Progenitor cell of endocrine pancreas (in vitro differentiated cells): Measurements from ENCODE around the gene KRTCAP2. TPM values are rescaled to one million over a fixed set of nuclear protein-coding genes. Genes with fewer than 3 reads are reported as not detected.

Experiments used
- DNase-seq: peaks from one replicate; pipeline ENCODE4 v3.0.0; 2021; ENCODE audit warnings: low spot score; ENCODE audit not compliant: unreplicated experiment
- H3K27ac Mint-ChIP-seq: 2 replicates; pipeline ENCODE4 v1.8.0; 2021; ENCODE audit warnings: mild to moderate bottlenecking, moderate library complexity, mixed read lengths
- H3K27me3 Mint-ChIP-seq: 2 replicates; pipeline ENCODE4 v1.8.0; 2021; ENCODE audit warnings: mixed read lengths
- H3K36me3 Mint-ChIP-seq: 2 replicates; pipeline ENCODE4 v1.8.0; 2022; ENCODE audit warnings: mixed read lengths; ENCODE audit not compliant: insufficient read depth
- H3K4me1 Mint-ChIP-seq: 2 replicates; pipeline ENCODE4 v1.8.0; 2021; ENCODE audit warnings: low read depth, mixed read lengths
- H3K4me3 Mint-ChIP-seq: 2 replicates; pipeline ENCODE4 v1.8.0; 2021; ENCODE audit warnings: low read depth, mild to moderate bottlenecking, moderate library complexity, mixed read lengths
- H3K9me3 Mint-ChIP-seq: 2 replicates; pipeline ENCODE4 v1.8.0; 2021; ENCODE audit warnings: low read depth, mixed read lengths
- CTCF ChIP-seq: fragments of 200-600 bp; sonication (generic); IDR thresholded peaks from one replicate; pipeline ENCODE4 v1.5.0; 2021; ENCODE audit warnings: antibody characterized with exemption, mild to moderate bottlenecking; ENCODE audit not compliant: unreplicated experiment
- total RNA-seq: library from RNA; stranded (reverse); gene quantifications from 2 replicates; pipeline ENCODE4 v1.2.1, GENCODE V29; 2021

Gene KRTCAP2
- total RNA-seq, 1 donor from 2014 or later, result 146 TPM

DNA sequence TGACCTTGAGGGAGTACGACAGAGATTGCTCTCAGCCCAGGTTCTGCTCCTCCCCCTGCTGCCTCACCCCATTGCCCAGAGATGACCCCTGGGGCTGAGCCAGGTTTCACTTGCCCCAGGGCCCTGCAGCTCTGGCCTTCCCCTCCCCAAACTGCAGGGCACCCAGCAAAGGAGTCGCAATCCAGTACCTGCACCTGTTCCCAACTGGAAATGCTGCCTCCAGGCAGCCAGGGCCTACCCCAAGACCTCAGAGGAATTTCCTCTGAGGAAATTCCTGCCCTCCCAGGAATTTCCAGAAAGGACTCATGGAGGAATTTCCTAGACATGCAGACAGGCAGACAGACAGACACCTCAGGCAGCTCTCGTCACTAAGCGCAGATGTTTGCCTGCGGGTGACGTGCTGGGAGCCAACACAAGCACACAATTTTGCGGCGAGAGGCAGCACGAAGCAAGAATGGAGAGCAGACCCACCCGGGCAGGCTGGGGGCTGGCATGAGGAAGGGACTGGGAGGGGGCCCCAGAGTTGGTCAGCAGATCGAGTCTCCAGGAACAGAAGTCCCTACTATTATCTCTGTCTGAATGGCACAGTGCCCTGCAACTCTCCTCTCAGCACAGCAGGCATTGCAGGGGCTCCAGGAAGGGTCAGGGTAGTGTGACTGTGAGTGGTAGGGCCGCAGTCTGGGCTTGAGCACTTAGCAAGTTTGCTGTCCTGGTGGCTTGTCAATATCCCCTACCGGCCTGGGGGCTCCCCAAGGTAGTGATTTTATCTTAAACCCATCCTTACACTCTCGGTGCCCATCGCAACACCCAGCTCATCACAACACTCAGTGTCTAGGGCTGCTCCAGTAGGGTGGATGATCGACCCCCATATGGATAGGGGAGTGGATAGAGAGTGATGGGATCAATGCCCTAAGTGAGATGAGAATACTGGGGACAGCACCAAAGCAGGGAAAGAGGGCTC, 48.3 kb downstream of the KRTCAP2 start:
- DNase-seq, result no peak
- no peak for TF ChIP-seq CTCF
- H3K27me3 Mint-ChIP-seq, result peaks cover 52% of the 10 kb centered on the region
- peaks cover 28% of the 10 kb centered on the region for H3K4me1 Mint-ChIP-seq
- no peak overlapping the region for H3K4me3 Mint-ChIP-seq
- no peaks in the 10 kb centered on the region for H3K9me3 Mint-ChIP-seq
- no peak overlapping the region for H3K27ac Mint-ChIP-seq
- no peaks in the 10 kb centered on the region for H3K36me3 Mint-ChIP-seq

GRCh38 chr1:155123801-155124200, 49.3 kb downstream of the KRTCAP2 start:
- no peak for DNase-seq
- Mint-ChIP-seq H3K4me3 (no peak overlapping the region), H3K36me3 (no peaks in the 10 kb centered on the region), H3K27ac (no peak overlapping the region), H3K27me3 (peaks cover 56% of the 10 kb centered on the region), H3K9me3 (no peaks in the 10 kb centered on the region), H3K4me1 (peaks cover 20% of the 10 kb centered on the region)
- no peak for TF ChIP-seq CTCF

- no peak overlapping the region for H3K4me3 Mint-ChIP-seq
- H3K27ac Mint-ChIP-seq, result no peak overlapping the region
- DNase-seq, result no peak
- H3K36me3 Mint-ChIP-seq, result no peaks in the 10 kb centered on the region
- TF ChIP-seq CTCF, result no peak
- no peaks in the 10 kb centered on the region for H3K9me3 Mint-ChIP-seq
- peaks cover 10% of the 10 kb centered on the region for H3K4me1 Mint-ChIP-seq
- peaks cover 55% of the 10 kb centered on the region for H3K27me3 Mint-ChIP-seq
Measured at GRCh38 chr1:155122308-155122707, 50.8 kb downstream of the KRTCAP2 start.

DNA sequence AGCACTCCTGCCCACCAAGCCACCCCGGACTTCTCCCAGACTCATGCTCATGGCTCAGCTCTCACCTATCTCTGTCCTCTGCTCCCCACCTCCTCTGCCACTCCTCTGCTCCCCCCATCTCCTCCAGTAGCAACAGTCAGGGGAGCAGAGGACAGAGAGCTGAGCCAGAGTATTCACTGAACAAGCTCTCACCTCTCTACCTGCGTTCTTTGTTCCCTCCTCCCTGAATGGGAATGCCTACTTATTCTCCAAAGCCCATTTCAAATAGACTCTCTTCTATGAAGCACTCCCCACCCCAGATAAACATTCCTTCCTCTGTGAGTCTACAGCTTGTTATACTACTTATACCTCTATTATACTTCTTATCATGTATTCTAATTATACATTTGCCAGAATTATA, 51.9 kb downstream of the KRTCAP2 start:
- no peak for TF ChIP-seq CTCF
- Mint-ChIP-seq H3K4me1 (peaks cover 3% of the 10 kb centered on the region), H3K4me3 (no peak overlapping the region), H3K36me3 (no peaks in the 10 kb centered on the region), H3K9me3 (no peaks in the 10 kb centered on the region), H3K27ac (no peak overlapping the region), H3K27me3 (peaks cover 56% of the 10 kb centered on the region)
- no peak for DNase-seq

DNA sequence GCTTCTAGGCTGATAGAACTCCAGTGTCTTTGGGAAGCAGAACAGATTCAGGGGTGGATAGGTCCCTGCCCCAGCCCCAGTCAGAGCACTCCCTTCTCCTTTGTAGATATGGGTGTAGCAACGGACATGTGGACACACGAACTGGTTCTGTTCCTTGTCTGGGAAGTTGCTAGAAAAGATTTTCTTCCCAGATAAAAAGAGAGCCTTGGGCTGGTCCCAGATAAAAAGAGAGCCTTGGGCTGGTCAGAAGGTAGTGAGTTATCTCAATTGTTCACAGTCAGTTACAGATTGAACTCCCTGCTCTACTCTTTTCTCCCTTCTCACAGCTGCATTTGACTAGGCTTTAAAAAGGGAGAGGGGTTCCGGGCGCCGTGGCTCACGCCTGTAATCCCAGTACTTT, 52.9 kb downstream of the KRTCAP2 start:
- Mint-ChIP-seq H3K36me3 (no peaks in the 10 kb centered on the region), H3K4me1 (no peaks in the 10 kb centered on the region), H3K4me3 (no peak overlapping the region), H3K9me3 (no peaks in the 10 kb centered on the region), H3K27me3 (peaks cover 50% of the 10 kb centered on the region), H3K27ac (no peak overlapping the region)
- no peak for TF ChIP-seq CTCF
- DNase-seq, result no peak

Other genes starting within 250 kb of the KRTCAP2 start
- 26.3 and 26.9 TPM in 2 replicates for gene PMVK, start 236.6 kb downstream of the KRTCAP2 start, total RNA-seq
- gene PBXIP1, start 217.2 kb downstream of the KRTCAP2 start, total RNA-seq, result 69.1 and 69.5 TPM in 2 replicates
- gene PYGO2, start 211.5 kb downstream of the KRTCAP2 start, total RNA-seq, result 49.1 and 52.7 TPM in 2 replicates
- gene SHC1, start 202.6 kb downstream of the KRTCAP2 start, total RNA-seq, result 43.3 and 54.7 TPM in 2 replicates
- gene CKS1B, start 198.6 kb downstream of the KRTCAP2 start, total RNA-seq, result 78.7 and 85.8 TPM in 2 replicates
- gene FLAD1, start 190.0 kb downstream of the KRTCAP2 start, total RNA-seq, result 53.7 and 55.9 TPM in 2 replicates
- gene LENEP, start 179.7 kb downstream of the KRTCAP2 start, total RNA-seq, result 0.84 TPM in 2 replicates
- 28.9 and 29.9 TPM in 2 replicates for gene ZBTB7B, start 170.5 kb downstream of the KRTCAP2 start, total RNA-seq
- 2.2 TPM in 2 replicates for gene DCST2, start 139.5 kb downstream of the KRTCAP2 start, total RNA-seq
- not detected in 2 replicates for gene DCST1, start 139.5 kb downstream of the KRTCAP2 start, total RNA-seq
- gene ADAM15, start 122.0 kb downstream of the KRTCAP2 start, total RNA-seq, result 20.9 and 22.1 TPM in 2 replicates
- 45.5 and 46.8 TPM in 2 replicates for gene EFNA4, start 109.6 kb downstream of the KRTCAP2 start, total RNA-seq
- 9.0 and 10.5 TPM in 2 replicates for gene EFNA3, start 94.5 kb downstream of the KRTCAP2 start, total RNA-seq
- 22.1 and 22.2 TPM in 2 replicates for gene EFNA1, start 45.4 kb downstream of the KRTCAP2 start, total RNA-seq
- 33.3 and 35.5 TPM in 2 replicates for gene SLC50A1, start 37.5 kb downstream of the KRTCAP2 start, total RNA-seq
- 45.6 and 49.3 TPM in 2 replicates for gene DPM3, start 32.8 kb downstream of the KRTCAP2 start, total RNA-seq
- 21.1 and 25.7 TPM in 2 replicates for gene TRIM46, start 545 bp upstream of the KRTCAP2 start, total RNA-seq
- gene THBS3, start 34.6 kb upstream of the KRTCAP2 start, total RNA-seq, result 46.0 and 52.2 TPM in 2 replicates
- gene MTX1, start 35.4 kb upstream of the KRTCAP2 start, total RNA-seq, result 38.1 and 38.7 TPM in 2 replicates
- 58.4 and 59.0 TPM in 2 replicates for gene ENTREP3, start 82.2 kb upstream of the KRTCAP2 start, total RNA-seq
- gene SCAMP3, start 89.1 kb upstream of the KRTCAP2 start, total RNA-seq, result 53.1 and 57.1 TPM in 2 replicates
- gene CLK2, start 100.2 kb upstream of the KRTCAP2 start, total RNA-seq, result 102 and 106 TPM in 2 replicates
- gene HCN3, start 104.2 kb upstream of the KRTCAP2 start, total RNA-seq, result 13.6 and 15.6 TPM in 2 replicates
- 0.16 and 0.57 TPM in 2 replicates for gene PKLR, start 128.1 kb upstream of the KRTCAP2 start, total RNA-seq
- 232 and 261 TPM in 2 replicates for gene FDPS, start 135.6 kb upstream of the KRTCAP2 start, total RNA-seq
- 37.3 and 37.4 TPM in 2 replicates for gene RUSC1, start 147.6 kb upstream of the KRTCAP2 start, total RNA-seq